GM19328 (cell line): ENCODE data around the gene USP28.
"Not testable (repeated sequence)": the region's sequence is repeated elsewhere in the genome, so short reads cannot be mapped to it uniquely, and the experiment has no call there.

Experiments used
- ATAC-seq: cut with Tn5 transposase; IDR thresholded peaks from one replicate; pipeline ENCODE4 v1.9.1; 2021; ENCODE audit warnings: mild to moderate bottlenecking, moderate library complexity; ENCODE audit not compliant: unreplicated experiment

The USP28 gene

DNA sequence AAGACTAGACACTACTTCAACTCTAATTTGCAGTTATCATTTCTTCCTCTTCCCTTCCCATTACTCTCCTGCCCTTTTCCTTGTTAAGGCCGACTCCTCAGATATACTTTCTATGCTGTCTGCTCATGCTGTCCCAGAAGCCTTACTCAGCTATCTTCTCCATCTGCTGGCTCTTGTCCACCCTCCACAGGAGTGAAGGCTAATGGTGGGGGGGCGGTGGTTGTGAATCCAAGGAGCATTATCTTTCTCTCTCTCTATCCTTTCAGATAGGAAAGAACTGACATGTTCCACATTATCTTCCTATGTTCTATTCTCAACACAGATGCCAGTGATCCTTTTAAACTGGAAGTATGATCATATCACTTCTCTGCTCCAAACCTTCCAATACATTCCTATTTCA lies 37.4 kb downstream of the USP28 start:
- no peak for ATAC-seq

DNA sequence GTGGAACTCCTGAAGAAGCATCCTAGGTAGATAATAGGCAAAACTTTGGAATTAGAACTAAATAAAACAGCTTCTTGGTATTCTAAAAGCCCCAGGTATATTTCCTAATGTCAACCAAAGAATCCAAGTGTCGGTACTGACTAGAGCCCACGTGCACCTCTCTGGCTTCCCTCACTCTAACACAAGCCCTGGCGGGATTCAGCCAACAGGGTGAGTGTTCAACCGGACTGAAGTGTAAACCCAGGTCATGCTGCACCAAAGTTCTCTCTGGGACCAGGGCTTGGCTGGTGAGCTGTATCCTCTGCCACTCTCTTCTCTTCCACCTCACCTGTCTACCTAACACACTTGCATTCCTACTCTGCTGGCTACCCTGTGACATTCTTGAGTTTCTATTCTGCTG lies 40.1 kb downstream of the USP28 start:
- no peak for ATAC-seq

GRCh38 chr11:113833151-113833550 lies 42.2 kb downstream of the USP28 start:
- no peak for ATAC-seq

GRCh38 chr11:113831314-113831713 lies 44.1 kb downstream of the USP28 start:
- ATAC-seq, result peak; percentile 90

DNA sequence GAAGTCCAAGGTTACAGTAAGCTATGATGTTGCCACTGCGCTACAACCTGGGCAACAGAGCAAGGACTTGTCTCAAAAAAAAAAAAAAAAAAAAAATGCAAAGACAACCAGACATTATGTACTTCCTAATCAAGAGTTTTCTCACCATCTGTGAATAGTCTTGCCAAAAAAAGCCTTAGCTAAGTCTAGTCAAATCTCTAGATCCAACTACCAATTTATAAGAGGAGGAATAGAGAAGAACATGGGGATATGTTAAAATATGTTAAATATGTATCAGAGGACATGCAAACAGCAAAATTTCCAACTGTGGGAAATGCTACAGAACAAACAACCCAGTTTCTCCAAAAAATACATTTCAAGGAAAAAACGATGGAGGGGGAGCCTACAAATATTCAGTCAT lies 45.6 kb downstream of the USP28 start:
- ATAC-seq, result no peak

GRCh38 chr11:113828191-113828590 lies 47.2 kb downstream of the USP28 start:
- no peak for ATAC-seq

GRCh38 chr11:113827477-113827876 lies 47.9 kb downstream of the USP28 start:
- no peak for ATAC-seq

DNA sequence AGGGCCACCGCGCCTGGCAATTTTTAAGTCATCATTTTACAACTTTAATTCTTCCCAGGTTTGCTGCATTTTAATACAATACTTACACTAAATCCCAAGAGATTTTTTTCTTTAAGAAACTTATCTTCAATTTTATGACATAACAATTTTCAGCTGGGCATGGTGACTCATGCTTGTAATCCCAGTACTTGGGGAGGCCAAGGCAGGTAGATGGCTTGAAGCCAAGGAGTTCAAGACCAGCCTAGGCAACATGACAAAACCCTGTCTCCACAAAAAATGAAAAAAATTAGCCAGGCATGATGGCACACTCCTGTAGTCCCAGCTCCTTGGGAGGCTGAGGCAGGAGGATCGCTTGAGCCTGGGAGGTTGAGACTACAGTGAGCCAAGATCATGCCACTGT lies 56.9 kb downstream of the USP28 start:
- ATAC-seq, result no peak

DNA sequence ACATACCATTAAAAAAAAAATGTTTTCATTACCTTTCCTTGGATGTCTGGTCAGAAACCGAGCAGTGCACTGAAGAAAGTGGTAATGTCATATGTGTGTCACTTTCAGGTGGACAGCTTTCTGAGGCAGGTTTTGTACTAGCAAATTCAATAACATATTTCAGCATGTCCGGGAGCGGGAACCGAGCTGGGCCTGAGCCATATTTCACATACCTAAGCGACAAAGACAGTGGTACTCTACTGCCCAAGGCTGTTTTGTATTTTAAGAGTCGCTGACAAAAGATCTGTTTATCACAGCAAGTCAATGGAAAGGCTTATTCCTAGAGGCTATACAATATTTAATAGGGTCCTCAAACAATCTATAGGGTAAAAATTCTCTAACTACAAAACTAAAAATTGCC lies 57.7 kb downstream of the USP28 start:
- no peak for ATAC-seq

- no peak for ATAC-seq
Observed at GRCh38 chr11:113817162-113817561, 58.2 kb downstream of the USP28 start.

DNA sequence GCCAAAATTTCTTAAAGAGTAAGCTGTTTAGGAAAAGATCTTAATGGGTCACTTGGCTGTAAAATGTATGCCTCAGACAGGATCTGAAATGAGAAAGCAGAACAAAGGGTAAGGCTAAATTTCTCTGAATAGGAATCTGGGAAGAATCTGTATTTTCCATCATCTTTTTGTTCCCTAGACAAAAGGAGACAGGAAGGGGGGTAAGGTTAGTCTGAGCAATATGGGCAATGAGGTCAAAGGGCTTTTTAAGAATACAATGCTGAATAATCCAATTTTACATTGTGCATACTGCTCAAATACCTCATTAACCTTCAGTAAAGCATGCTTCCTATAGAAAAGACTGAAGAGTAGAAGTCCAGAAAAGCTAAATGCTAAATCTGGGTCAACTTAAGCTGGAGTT lies 61.2 kb downstream of the USP28 start:
- ATAC-seq, result no peak

- ATAC-seq, result no peak
Observed at GRCh38 chr11:113808931-113809330, 66.4 kb downstream of the USP28 start.

GRCh38 chr11:113806406-113806805 lies 69.0 kb downstream of the USP28 start:
- ATAC-seq, result peak; percentile 64

- ATAC-seq, result no peak
Observed at GRCh38 chr11:113805640-113806039, 69.7 kb downstream of the USP28 start.

- ATAC-seq, result no peak
Observed at GRCh38 chr11:113802621-113803020, 72.8 kb downstream of the USP28 start.

- ATAC-seq, result no peak
Observed at GRCh38 chr11:113796663-113797259, 78.6 kb downstream of the USP28 start.

GRCh38 chr11:113789675-113790320 lies 85.6 kb downstream of the USP28 start:
- no peak for ATAC-seq

DNA sequence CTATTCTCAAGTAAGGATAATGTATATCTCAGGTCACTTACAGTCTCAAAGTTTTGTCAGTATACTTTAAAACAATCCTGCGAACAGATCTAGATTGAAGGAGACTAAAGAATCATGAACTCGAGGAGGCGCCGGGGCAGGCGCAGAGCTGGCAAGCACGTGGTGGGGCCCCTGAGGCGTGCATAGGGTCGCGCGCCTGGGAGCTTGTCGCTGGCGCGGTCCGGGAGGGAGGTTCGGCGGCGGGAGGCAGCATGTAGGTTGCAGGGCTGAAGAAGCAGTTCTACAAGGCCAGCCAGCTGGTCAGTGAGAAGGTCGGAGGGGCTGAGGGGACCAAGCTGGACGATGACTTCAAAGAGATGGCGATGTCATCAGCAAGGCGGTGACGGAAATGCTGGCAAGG lies 86.4 kb downstream of the USP28 start:
- not testable (repeated sequence) for ATAC-seq

DNA sequence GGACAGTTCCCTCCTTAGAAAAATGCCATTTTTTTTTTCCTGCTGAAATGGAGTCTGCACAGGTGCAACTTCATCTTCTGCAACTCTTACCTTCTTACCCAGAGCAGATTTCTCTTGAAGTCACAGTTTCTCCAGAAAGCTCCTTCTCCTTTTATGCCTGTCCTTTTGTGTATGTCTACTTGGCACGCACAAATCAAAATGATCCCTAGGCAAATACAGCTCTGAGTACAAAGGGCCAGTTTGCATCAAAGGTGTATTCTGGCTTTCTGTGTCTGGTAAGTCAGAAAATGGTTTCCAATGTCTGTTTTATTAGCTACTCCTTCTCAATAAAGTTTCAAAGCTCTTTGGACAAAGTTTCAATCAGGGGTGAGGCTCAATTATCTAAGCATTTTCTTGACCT lies 93.2 kb downstream of the USP28 start:
- no peak for ATAC-seq

DNA sequence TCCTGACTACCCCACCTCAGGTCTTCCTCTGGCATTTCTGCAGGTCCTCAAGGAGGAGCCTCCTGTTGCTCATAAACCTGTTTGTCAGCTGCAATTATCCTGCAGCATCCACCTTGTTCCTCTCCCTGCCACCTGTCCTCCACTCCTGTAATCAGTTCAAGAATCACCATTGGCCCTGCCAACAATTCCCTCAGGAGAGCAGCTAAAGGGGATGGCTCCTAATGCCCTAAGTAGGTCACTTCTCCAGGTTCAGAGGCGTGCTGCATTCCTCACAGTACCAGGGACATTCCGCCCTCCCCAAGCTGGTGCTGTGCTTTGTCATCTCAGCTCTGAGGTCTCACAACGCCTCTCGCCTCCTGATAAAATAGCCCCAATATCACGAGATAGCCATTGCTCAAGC lies 93.7 kb downstream of the USP28 start:
- ATAC-seq, result no peak

DNA sequence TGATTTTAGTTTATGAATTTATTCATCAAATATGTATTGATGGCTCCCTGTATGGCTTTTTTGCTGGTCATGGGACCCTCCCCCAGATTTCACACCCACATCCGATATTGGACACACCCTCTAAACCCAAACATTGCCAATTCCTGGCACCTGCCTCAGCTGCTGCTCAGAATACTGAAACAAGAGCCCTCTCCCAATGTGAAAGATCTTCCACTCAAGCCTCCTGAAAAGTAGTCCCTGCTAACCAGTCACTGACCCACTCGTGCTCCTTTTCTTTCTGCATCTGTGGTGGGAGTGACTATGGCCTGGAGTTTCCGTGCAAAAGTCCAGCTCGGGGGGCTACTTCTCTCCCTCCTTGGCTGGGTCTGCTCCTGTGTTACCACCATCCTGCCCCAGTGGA lies 95.9 kb downstream of the USP28 start, which contains the start of gene CLDN25:
CLDN25 (plus strand) TSS at position 301 of the 400 bp plus-strand sequence; CDS start at position 301, 0 bp downstream.
- no peak for ATAC-seq

GRCh38 chr11:113778111-113778910 lies 97.1 kb downstream of the USP28 start:
- no peak for ATAC-seq
